Measurements from ENCODE around the gene DCST2.

Gene DCST2

DNA sequence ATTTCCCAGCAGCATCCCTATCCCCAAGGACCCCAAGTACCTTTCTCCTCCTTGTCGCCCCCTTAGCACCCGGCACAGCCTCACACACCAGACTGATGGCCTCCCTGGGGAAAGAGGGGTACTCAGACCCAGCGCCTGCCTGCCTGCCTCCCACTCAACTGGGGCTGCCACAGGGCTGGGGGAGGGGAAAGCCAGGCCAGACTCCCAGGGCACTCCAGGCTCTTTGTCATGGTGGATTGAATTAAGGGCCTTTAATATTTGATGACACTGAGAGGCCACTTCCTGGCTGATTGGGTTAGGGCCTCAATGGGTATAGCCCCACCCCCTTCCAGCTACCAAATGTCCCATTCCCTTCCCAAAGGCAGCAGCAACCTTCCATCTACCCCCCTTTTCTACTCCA lies 64.8 kb downstream of the DCST2 start:
- Histone ChIP-seq H3K4me3 (ENCODE audit: insufficient read depth, low read length, poor library complexity, severe bottlenecking) (no peak overlapping the region), H3K79me2 (ENCODE audit: insufficient read depth, low read length) (peaks cover 27% of the 10 kb centered on the region), H4K20me1 (ENCODE audit: low read depth, low read length) (no peaks in the 10 kb centered on the region), H3K9me2 (replicated peaks; ENCODE audit: insufficient read depth, low read length) (no peaks in the 10 kb centered on the region), H3K4me2 (ENCODE audit: low read depth, low read length, poor library complexity, severe bottlenecking) (no peak overlapping the region), H3K27ac (ENCODE audit: low read depth, low read length) (no peak overlapping the region), H3K36me3 (ENCODE audit: low read length) (peaks cover 1% of the 10 kb centered on the region; the same call in 1 of the 2 replicates), H3F3A (ENCODE audit: insufficient read depth) (peaks cover 20% of the 10 kb centered on the region; the same call in 1 of the 2 replicates), H2AFZ (ENCODE audit: low read depth, low read length, severe bottlenecking) (no peak overlapping the region), H3K9ac (ENCODE audit: low read length) (no peak overlapping the region), H3K27me3 (ENCODE audit: low read length) (no peaks in the 10 kb centered on the region), H3K9me3 (ENCODE audit: insufficient read depth, low read length) (no peaks in the 10 kb centered on the region)
- TF ChIP-seq CTCF (IDR thresholded peaks at IDR 0.05; ENCODE audit: insufficient read depth, low read length, poor library complexity, severe bottlenecking), result no peak
- TF ChIP-seq EZH2phosphoT487 (conservative IDR thresholded peaks at IDR 0.05; ENCODE audit: low read length), result no peak

All from SU-DHL-6 (cell line).